T-helper 17 cell (primary cell): ENCODE data around the gene SMAD3. TPM values are rescaled to one million over a fixed set of nuclear protein-coding genes. Genes with fewer than 3 reads are reported as not detected.

Experiments
- ATAC-seq: fragments of 150-1000 bp; cut with Tn5 transposase; 2 replicates; pipeline ENCODE4 v1.10.0; 2021; ENCODE audit warnings: mild to moderate bottlenecking, moderate library complexity
- DNase-seq, 3 donors: peaks; one replicate each; pipeline versions ENCODE4 v3.0.0 to v3.0.0-alpha.2; 2020 to 2021
- H3K9me3 ChIP-seq: one replicate; pipeline ENCODE4 v1.7.0; 2013; ENCODE audit warnings: low read length, mild to moderate bottlenecking; ENCODE audit not compliant: control insufficient read depth, poor library complexity, severe bottlenecking
- H3K27ac Mint-ChIP-seq: one replicate; pipeline ENCODE4 v1.8.0; 2022; ENCODE audit warnings: mild to moderate bottlenecking, moderate library complexity, mixed read lengths
- H3K27me3 Mint-ChIP-seq: one replicate; pipeline ENCODE4 v1.8.0; 2022; ENCODE audit warnings: mixed read lengths
- H3K36me3 Mint-ChIP-seq: one replicate; pipeline ENCODE4 v1.8.0; 2022; ENCODE audit warnings: low read depth, mixed read lengths
- H3K4me1 Mint-ChIP-seq: one replicate; pipeline ENCODE4 v1.8.0; 2022; ENCODE audit warnings: mild to moderate bottlenecking, mixed read lengths
- H3K4me3 Mint-ChIP-seq: one replicate; pipeline ENCODE4 v1.8.0; 2022; ENCODE audit warnings: mild to moderate bottlenecking, moderate library complexity, mixed read lengths
- total RNA-seq, 4 donors: library from RNA in 2 of 4; stranded (reverse) in 2 of 4; gene quantifications; one replicate each; pipeline ENCODE4 v1.2.3 and lab custom pipeline; 2022 to 2026

The SMAD3 gene
- total RNA-seq, 2 donors from 2014 or later = 79.8 to 82.9 TPM

GRCh38 chr15:67061811-67062368, 3.5 kb upstream of the SMAD3 start:
- H3K4me1 Mint-ChIP-seq = peaks cover 27% of the 10 kb centered on the region
- no peak for ATAC-seq
- H3K27me3 Mint-ChIP-seq = no peaks in the 10 kb centered on the region
- no peak for DNase-seq
- peak overlapping the region; percentile 25 for H3K4me3 Mint-ChIP-seq
- H3K9me3 ChIP-seq = no peaks in the 10 kb centered on the region
- H3K36me3 Mint-ChIP-seq = no peaks in the 10 kb centered on the region
- no peak overlapping the region for H3K27ac Mint-ChIP-seq

DNA sequence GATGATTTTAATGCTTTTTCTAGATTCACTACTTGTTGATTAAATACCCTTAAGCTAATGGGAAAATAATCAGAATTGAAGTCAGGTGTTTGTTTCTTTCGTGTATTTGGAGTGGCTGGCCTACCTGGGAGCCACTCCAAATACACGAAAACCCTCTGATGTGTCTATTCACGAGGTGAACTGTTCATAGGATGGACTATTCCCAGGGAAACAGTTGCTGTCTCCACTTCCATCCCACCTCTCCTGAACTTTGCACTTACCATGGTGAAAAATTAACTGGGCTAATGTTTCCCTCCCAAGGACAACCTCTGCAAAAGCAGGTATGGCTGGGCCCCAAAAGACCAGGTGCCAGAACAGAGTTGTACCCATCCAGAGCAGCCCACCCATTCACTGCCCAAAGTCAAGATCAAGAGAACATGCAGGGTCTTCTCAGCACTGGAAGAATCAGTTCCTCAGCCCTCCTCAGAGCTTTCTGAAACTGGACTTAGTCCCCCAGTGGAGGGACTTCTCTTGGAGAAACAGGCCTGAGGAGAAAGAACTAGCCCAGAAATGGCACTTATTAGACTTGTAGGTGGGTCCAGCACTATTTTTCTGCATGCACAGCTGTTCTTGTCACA, 2.9 kb upstream of the SMAD3 start:
- Mint-ChIP-seq H3K36me3 (no peaks in the 10 kb centered on the region), H3K27ac (no peak overlapping the region), H3K27me3 (no peaks in the 10 kb centered on the region), H3K4me1 (peaks cover 31% of the 10 kb centered on the region), H3K4me3 (no peak overlapping the region)
- DNase-seq (no peak), ATAC-seq (no peak)
- no peaks in the 10 kb centered on the region for H3K9me3 ChIP-seq

GRCh38 chr15:67063689-67064606, 1.5 kb upstream of the SMAD3 start:
- Mint-ChIP-seq H3K27me3 (no peaks in the 10 kb centered on the region), H3K4me3 (peak overlapping the region; percentile 97), H3K27ac (peak overlapping the region; percentile 90), H3K36me3 (no peaks in the 10 kb centered on the region), H3K4me1 (peaks cover 38% of the 10 kb centered on the region)
- DNase-seq (no peak), ATAC-seq (no peak)
- no peaks in the 10 kb centered on the region for H3K9me3 ChIP-seq

DNA sequence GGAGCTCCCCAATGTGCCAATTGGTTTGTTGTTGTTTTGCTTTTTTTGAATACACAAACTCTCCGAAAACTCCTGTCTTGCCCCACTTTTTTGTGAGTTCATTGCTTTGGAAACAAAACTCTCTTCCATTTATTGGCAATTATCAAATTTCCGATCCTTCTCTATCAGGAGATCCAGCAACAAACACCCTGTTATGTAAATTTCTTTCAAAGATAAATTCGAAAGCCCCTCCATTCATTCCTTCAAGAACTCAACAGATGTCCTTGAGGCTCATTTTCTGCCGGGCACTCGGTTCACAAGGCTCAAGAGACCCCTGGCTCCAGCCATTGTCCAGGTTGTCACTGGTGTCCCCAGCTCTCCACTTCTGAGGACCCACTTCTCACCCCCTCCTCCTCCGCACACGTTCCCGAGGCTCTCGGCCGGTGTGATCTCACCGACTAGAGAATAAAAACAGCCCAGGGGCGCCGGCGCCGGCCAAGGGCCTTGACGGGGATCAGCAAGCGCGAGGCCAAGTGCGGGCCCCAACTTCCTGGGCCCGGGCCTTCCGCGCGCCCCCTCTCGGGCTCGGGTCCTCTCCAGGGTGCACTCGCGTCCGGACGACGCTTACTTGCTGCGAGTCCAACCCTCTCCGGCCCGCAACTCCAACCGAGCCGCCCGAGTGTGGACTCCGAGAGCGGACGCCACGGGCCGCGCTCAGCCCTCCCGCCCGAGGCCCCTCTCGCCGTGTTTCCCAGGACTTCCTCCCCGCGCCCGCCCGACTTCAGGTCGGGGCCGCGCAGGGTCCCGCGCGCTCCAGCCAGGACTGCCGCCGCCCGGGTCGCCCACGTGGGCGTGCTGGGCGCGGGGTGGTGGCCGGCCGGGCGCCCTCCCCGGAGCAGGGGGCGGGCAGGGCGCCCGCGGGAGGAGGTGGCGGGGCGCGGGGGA, 533 bp upstream of the SMAD3 start:
- ATAC-seq (peak; percentile 3), DNase-seq (peak in 1 of 3 donors; percentile 26)
- no peaks in the 10 kb centered on the region for H3K36me3 Mint-ChIP-seq
- no peaks in the 10 kb centered on the region for H3K9me3 ChIP-seq
- H3K27ac Mint-ChIP-seq = peak overlapping the region; percentile 90
- peak overlapping the region; percentile 97 for H3K4me3 Mint-ChIP-seq
- no peaks in the 10 kb centered on the region for H3K27me3 Mint-ChIP-seq
- peaks cover 39% of the 10 kb centered on the region for H3K4me1 Mint-ChIP-seq

- ATAC-seq (peak; percentile 15), DNase-seq (peak in 1 of 3 donors; percentile 18)
- Mint-ChIP-seq H3K27ac (peak overlapping the region; percentile 99), H3K4me1 (peaks cover 52% of the 10 kb centered on the region), H3K27me3 (no peaks in the 10 kb centered on the region), H3K36me3 (no peaks in the 10 kb centered on the region), H3K4me3 (peak overlapping the region; percentile 97)
- no peaks in the 10 kb centered on the region for H3K9me3 ChIP-seq
Measured at GRCh38 chr15:67066041-67066958, 898 bp downstream of the SMAD3 start.

DNA sequence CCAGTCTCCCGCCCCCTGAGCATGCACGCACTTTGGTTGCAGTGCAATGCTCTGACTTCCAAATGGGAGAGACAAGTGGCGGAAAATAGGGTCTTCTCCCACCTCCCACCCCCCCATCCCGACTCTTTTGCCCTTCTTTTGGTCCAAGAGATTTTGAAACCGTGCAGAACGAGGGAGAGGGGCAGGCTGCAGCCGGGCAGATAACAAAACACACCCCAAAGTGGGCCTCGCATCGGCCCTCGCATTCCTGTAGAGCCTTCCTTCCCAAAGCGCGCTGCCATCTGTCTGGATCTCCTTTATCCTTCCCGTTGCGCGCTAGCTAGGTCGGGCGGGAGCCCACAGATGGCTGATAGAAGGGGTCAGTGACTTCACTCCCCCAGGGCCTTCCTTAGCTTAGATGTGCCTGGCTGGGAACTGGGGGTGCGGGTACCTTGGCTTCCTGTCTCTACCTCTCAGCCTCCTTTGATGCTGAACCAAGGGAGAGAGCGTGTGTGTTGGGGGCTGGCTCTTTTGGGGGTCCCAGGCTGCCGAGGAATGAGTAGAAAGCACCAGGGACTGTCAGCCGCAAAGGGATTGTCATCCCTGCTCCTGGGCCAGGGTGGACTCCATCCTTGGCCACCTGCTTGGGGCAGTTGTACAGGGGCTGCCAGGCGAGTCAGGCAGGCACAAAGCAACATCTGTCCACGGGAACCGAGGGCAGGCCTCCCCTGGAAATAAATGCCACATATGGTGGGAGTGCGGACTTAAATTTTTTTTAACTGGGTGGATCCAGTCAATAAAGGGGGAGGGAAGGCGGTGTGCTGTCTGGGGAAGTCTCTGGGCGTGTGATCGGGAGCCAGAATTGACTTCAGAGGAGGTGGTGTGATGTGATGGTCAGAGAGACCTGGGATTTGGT, 1.8 kb downstream of the SMAD3 start:
- H3K9me3 ChIP-seq = no peaks in the 10 kb centered on the region
- peaks cover 51% of the 10 kb centered on the region for H3K4me1 Mint-ChIP-seq
- no peaks in the 10 kb centered on the region for H3K36me3 Mint-ChIP-seq
- DNase-seq (no peak), ATAC-seq (peak; percentile 21)
- no peaks in the 10 kb centered on the region for H3K27me3 Mint-ChIP-seq
- H3K4me3 Mint-ChIP-seq = peak overlapping the region; percentile 97
- H3K27ac Mint-ChIP-seq = peak overlapping the region; percentile 99

DNA sequence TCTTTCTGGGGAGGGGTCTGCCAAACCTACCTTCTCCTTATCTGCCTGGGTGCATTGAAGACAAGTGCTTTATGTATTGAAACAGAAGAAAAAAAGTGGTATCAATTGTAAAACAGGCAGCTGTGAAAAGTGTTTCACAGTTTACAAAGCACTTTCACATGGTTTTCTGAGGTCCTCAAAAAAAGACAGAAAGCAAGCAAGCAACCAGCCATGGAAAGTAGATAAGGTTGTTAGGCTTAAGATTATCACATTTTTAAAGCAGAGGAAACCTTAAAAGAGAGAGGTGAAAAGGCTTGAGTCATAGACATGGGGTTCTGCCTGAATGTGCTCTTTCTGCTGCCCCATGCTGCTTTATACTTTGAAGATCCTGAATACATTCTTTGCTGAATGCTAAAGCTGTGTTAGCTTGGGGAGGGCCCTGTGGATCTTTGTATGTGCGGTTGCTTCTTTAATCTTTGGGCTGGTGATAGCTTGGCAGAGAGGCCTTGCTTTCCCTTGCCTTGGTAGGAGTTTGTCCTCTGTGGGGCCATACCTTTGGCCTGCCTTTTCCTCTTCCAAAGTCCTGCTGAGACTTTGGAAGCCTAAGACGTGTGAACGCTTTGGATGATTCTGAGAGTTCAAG, 2.6 kb downstream of the SMAD3 start:
- peaks cover 57% of the 10 kb centered on the region for H3K4me1 Mint-ChIP-seq
- H3K36me3 Mint-ChIP-seq = no peaks in the 10 kb centered on the region
- no peaks in the 10 kb centered on the region for H3K9me3 ChIP-seq
- peak overlapping the region; percentile 97 for H3K4me3 Mint-ChIP-seq
- peak; percentile 24 for ATAC-seq
- H3K27ac Mint-ChIP-seq = peak overlapping the region; percentile 99
- DNase-seq = no peak
- no peaks in the 10 kb centered on the region for H3K27me3 Mint-ChIP-seq

- Mint-ChIP-seq H3K27me3 (no peaks in the 10 kb centered on the region), H3K4me1 (peaks cover 55% of the 10 kb centered on the region), H3K36me3 (no peaks in the 10 kb centered on the region), H3K27ac (peak overlapping the region; percentile 99), H3K4me3 (peak overlapping the region; percentile 97)
- H3K9me3 ChIP-seq = no peaks in the 10 kb centered on the region
- ATAC-seq = peak; percentile 22
- no peak for DNase-seq
Measured at GRCh38 chr15:67068710-67069400, 3.5 kb downstream of the SMAD3 start.

- peak overlapping the region; percentile 1 for H3K4me3 Mint-ChIP-seq
- no peaks in the 10 kb centered on the region for H3K36me3 Mint-ChIP-seq
- peaks cover 60% of the 10 kb centered on the region for H3K4me1 Mint-ChIP-seq
- H3K27me3 Mint-ChIP-seq = no peaks in the 10 kb centered on the region
- no peak for ATAC-seq
- no peaks in the 10 kb centered on the region for H3K9me3 ChIP-seq
- no peak for DNase-seq
- H3K27ac Mint-ChIP-seq = peak overlapping the region; percentile 99
Measured at GRCh38 chr15:67070150-67070549, 4.7 kb downstream of the SMAD3 start.

DNA sequence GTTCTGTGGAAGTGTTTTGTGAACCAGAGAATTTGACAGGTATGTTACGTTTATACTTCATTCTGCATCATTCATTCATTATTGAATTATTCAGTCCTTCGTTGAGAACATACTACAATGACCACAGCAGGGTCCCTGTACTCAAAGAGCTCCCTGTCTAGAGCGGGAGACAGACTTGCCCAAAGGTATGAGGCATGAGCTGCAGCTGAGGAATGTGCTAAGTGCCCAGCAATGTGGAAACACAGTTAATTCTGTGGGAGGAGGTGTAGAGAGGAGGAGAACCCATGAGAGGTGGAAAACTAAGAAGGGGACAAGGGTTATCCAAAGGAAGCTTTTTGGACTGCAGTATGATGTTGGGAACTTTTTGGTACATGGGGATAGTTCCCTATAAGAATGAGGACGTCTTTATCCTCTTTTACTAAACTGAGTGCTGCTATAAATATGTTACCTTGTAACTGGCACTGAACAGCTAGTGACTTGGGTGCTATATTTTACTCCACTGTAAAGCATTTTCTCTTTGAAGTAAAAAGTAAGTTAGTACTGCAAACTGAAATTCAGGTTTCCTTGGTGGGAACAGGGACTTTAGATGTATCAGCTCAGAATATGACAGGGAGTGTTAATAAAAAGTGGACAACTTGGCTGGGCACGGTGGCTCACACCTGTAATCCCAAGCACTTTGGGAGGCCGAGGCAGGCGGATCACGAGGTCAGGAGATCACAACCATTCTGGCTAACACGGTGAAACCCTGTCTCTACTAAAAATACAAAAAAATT, 5.7 kb downstream of the SMAD3 start:
- Mint-ChIP-seq H3K4me3 (peak overlapping the region; percentile 58), H3K4me1 (peaks cover 64% of the 10 kb centered on the region), H3K36me3 (no peaks in the 10 kb centered on the region), H3K27ac (peak overlapping the region; percentile 99), H3K27me3 (no peaks in the 10 kb centered on the region)
- no peak for DNase-seq
- H3K9me3 ChIP-seq = no peaks in the 10 kb centered on the region
- ATAC-seq = no peak
